Stomach smooth muscle (tissue), 2 donors: ENCODE measurements around the gene DNAJB8.
A peak's percentile ranks its signal among the peaks of the same experiment; 100 is the strongest.

ENCODE experiments used
- H3K27ac ChIP-seq: one replicate; pipeline ENCODE4 v1.7.0; 2013; ENCODE audit warnings: mild to moderate bottlenecking, low read length, inconsistent platforms
- H3K27me3 ChIP-seq, 2 donors: one replicate each; pipeline ENCODE4 v1.7.0; 2013; ENCODE audit warnings: low read length in 2 of 2; ENCODE audit not compliant: insufficient read depth in 2 of 2, control insufficient read depth in 1 of 2
- H3K36me3 ChIP-seq, 2 donors: one replicate each; pipeline ENCODE4 v1.7.0; 2013; ENCODE audit warnings: low read length in 2 of 2; ENCODE audit not compliant: control insufficient read depth in 2 of 2, insufficient read depth in 2 of 2
- H3K4me1 ChIP-seq: one replicate; pipeline ENCODE4 v1.7.0; 2013; ENCODE audit warnings: low read length; ENCODE audit not compliant: control insufficient read depth, insufficient read depth
- H3K4me3 ChIP-seq, 2 donors: one replicate each; pipeline ENCODE4 v1.7.0; 2013; ENCODE audit warnings: low read length in 2 of 2
- H3K9ac ChIP-seq, 2 donors: one replicate each; pipeline ENCODE4 v1.7.0; 2013; ENCODE audit warnings: low read length in 2 of 2, mild to moderate bottlenecking in 1 of 2
- H3K9me3 ChIP-seq, 2 donors: one replicate each; pipeline ENCODE4 v1.7.0; 2013; ENCODE audit warnings: low read length in 2 of 2; ENCODE audit not compliant: control insufficient read depth in 2 of 2
- donor health status: healthy.
- donor health status: Pancreatic carcinoma.

DNAJB8 gene

DNA sequence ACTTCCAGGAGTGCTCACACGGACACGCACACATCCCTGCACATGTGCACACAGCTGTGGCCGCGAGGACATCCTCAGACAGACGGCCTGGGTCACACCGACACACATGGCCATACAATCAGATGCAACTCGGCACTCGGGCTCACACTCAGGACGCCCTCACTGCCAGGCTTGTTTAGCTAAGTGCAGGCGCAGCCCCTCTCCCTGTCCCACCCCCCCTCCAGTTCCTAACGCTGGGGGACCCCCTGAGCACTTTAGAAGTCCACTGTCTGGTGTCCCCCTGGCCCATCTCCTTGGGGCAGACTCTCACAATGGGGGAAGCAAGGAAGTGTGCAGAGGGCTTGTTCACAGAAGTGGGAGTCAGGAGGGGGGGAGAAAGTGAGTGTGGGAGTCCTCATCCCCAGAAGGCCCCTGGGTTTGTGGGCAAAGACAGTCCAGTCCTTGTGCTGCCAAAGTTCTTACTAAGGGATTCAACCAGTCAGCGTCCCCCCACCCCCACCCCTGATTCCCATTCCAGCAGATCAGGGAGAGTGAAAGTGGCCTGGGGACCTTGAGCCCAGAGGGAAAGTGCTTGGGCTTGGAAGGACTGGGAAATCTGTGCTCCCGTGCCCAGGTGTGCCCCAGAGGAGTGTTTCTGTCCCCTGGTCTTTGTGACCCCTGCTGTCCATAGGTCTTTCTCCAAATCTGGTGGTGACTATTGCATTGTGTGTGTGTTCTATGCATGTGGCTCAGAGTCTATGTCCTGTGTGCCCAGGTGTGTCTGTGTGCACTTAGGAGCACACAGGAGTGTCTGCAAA lies 27.1 kb upstream of the DNAJB8 start:
- peaks cover 74 to 88% of the 10 kb centered on the region in 2 donors for H3K27me3 ChIP-seq
- H3K27ac ChIP-seq, result no peak overlapping the region
- no peaks in the 10 kb centered on the region for H3K9me3 ChIP-seq
- no peak overlapping the region for H3K4me3 ChIP-seq
- H3K4me1 ChIP-seq, result peaks cover 48% of the 10 kb centered on the region
- H3K9ac ChIP-seq, result no peak overlapping the region
- no peaks in the 10 kb centered on the region for H3K36me3 ChIP-seq

DNA sequence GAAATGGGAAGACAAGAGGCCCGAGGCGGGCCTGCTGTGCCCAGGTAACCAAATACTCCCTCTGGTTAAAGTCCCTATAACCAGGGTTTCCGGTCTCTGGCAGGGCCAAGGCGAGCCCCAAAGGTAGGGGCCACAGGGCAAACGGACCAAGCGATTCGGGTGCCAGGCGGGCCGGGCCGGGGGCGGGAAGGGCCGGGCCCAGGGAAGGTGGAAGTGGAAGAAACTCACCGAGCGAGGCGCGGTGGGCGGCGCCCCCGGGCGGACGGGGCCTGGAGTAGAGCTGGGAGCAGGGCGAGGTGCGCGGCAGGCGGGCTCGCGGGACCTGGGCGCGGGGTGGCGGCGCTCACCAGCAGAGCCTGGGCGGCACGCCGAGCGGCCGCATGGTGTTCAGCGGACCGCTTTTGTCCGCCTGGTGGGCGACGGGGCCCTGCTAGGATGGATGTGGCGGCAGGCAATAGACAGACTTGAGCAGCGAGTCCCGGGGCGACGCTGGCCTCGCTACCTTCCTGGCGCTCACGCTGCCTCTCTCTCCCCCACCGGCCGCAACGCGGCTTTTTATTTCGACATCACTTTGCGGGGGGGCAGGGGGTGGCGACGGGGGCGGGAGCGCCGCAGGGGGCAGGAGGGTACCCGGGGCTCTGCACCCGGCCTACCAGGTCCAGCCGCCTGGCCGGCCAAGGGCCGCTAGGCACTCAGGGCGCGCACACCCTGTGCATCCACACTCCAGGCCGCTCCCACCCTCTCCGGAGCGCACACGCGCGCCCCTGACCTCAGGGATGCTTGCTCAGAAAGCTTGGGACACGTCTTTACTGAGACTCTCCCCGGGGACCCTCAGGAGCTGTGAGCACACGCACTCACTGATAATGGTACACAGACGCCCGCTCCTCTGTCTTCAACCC lies 26.2 kb upstream of the DNAJB8 start, which contains the start of gene GATA2:
GATA2 (minus strand) TSS at position 531 of the 899 bp plus-strand sequence. CDS start 6,170 bp downstream, outside the sequence.
- Histone ChIP-seq H3K36me3 (no peaks in the 10 kb centered on the region), H3K27me3 (peaks cover 77 to 88% of the 10 kb centered on the region in 2 donors), H3K4me3 (no peak within 1 kb of the TSS), H3K4me1 (peaks cover 55% of the 10 kb centered on the region), H3K9me3 (no peaks in the 10 kb centered on the region), H3K27ac (no peak within 1 kb of the TSS), H3K9ac (no peak within 1 kb of the TSS)

DNA sequence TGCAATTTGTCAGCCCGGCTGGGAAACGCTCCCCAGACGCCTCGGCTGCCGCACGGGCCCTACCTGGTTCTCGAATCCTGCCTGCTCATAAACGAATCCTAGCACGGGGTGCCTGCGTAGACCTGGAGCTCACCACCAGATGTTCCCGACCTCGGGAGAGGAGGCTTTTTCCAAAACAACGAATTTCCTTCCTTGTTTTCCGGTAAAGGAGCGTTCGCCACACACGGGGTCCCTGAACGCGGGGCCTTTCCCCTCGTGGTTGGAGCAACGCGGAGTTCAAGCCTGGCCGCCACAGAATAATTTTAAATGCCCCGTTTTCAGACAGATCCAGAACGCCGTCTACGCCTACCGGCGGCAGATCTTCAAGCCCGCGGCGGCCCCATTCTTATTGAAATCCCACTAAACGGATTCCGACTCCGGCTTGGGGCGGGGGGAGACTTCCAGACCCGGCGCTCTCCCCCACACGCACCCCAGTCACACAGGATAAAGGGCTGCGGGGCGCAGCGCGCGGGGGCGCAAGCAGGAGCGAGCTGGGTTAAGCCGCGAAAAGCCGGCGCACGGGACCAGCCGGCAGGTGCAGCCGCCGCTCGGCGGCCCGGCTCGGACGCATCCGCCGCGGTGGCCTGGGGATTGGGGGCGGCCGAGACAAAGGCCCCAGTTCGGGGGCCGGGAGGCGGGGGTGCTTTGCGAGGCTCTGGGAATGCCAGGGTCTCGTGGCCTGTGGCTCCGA lies 25.4 kb upstream of the DNAJB8 start:
- Histone ChIP-seq H3K27ac (no peak overlapping the region), H3K36me3 (no peaks in the 10 kb centered on the region), H3K4me1 (peaks cover 57% of the 10 kb centered on the region), H3K4me3 (no peak overlapping the region), H3K9me3 (no peaks in the 10 kb centered on the region), H3K27me3 (peaks cover 74 to 91% of the 10 kb centered on the region in 2 donors), H3K9ac (no peak overlapping the region)

DNA sequence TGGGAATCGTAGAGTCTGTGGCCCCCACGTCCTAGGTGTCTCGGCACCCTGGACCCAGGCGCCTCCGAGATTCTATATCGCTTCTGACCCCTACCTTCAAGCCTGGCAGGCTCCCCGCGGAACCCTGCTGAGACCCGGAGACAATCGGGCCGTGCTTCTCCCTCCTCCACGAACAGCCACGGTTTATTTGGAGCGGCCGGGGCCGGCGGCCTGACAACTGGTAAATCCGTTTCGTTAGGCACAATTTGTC lies 24.9 kb upstream of the DNAJB8 start:
- H3K4me3 ChIP-seq, result no peak overlapping the region
- H3K4me1 ChIP-seq, result peaks cover 57% of the 10 kb centered on the region
- H3K9ac ChIP-seq, result no peak overlapping the region
- H3K27ac ChIP-seq, result no peak overlapping the region
- no peaks in the 10 kb centered on the region for H3K9me3 ChIP-seq
- no peaks in the 10 kb centered on the region for H3K36me3 ChIP-seq
- H3K27me3 ChIP-seq, result peaks cover 71 to 91% of the 10 kb centered on the region in 2 donors

DNA sequence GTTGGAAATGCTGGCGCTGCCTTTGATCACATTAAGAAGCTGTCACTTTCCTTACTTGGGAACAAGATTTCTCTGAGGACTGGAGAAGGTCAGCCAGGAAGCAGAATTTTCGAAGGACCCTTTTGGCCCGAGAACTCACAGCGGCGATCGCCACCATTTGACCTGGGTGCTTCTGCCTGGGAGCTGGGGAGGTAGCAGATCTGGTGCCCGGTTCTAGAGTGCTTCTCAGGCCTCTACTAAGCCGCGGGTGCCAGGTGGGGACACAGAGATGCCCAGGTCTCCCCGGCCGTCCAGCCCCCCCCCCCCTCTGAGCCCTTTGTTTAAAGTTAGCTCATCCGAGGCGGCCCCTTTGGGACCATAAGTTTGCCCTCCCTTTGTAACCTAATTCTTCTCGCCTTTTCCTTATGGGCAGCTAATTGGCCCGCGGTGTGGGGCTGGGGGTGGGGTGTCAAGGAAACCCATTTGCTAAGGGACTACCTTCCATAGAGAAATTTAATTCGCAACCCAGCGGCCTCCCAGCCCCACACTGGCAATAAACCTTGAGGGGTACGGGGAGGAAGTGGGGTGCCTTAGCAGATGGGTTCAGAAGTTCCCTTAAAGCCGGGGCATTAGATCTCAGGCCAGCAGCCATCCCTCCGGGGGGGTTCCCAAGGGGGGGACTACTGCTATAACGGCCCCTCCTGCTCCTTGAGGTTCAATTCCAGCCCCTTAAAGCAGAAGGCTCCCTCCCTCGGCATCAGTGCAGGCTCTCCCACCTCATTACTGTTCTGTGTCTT lies 24.4 kb upstream of the DNAJB8 start:
- no peaks in the 10 kb centered on the region for H3K36me3 ChIP-seq
- peaks cover 61% of the 10 kb centered on the region for H3K4me1 ChIP-seq
- no peak overlapping the region for H3K27ac ChIP-seq
- H3K4me3 ChIP-seq, result no peak overlapping the region
- H3K9ac ChIP-seq, result no peak overlapping the region
- H3K27me3 ChIP-seq, result peaks cover 73 to 91% of the 10 kb centered on the region in 2 donors
- no peaks in the 10 kb centered on the region for H3K9me3 ChIP-seq

DNA sequence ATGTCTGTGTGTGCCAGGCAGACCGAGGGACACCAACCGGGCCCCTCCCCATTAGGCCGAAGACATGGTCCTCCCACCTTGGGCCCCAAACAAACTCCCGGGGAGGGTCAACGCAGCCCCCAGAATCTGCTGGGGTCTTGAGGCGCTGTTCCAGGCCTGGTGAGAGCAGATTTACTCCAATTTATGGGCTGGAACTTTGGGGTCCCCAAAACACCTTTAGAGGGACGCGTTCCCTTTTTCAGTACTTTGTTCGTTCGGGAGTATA lies 23.9 kb upstream of the DNAJB8 start:
- Histone ChIP-seq H3K36me3 (no peaks in the 10 kb centered on the region), H3K27me3 (peaks cover 74 to 91% of the 10 kb centered on the region in 2 donors), H3K9me3 (no peaks in the 10 kb centered on the region), H3K4me1 (peaks cover 62% of the 10 kb centered on the region), H3K27ac (no peak overlapping the region), H3K9ac (no peak overlapping the region), H3K4me3 (peak overlapping the region in 1 of 2 donors; percentile 77)

DNA sequence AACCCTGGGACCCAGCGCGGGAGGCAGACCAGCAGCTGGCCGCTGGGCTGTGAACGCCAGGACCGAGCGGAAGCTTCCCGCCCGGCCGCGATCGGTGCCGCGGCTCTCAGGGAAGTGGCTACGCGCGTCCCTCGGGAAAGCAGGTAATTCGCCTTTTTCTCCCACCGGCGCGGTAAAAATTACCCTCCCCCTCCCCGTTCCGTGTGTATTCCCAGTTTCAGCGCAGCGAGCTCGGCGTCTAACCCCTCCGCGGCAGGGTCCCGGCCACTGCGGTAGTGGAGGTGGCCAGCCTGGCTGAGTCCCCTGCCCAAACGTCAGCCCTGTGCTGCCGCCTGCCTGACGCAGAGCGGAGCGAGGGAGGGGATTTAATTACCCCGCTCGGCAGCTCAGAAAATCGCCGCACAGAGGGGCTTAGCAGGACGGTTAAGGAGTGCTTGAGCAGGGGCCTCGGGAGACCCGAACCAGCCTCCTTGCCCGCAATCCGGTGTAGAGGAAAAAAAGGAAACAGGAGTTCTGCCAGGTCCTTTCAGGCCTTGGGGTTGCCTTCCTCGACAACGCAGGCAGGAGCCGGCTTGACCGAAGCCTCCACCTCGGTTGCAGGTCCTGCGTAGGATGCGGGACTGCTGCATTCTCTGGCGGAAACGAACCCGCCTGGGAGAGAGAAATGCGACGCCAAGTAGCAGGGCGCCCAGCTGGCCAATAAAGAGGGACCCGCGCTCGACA lies 23.4 kb upstream of the DNAJB8 start:
- Histone ChIP-seq H3K9ac (no peak overlapping the region), H3K4me1 (peaks cover 62% of the 10 kb centered on the region), H3K27ac (no peak overlapping the region), H3K4me3 (peak overlapping the region; percentile 53 to 77), H3K36me3 (no peaks in the 10 kb centered on the region), H3K9me3 (no peaks in the 10 kb centered on the region), H3K27me3 (peaks cover 74 to 93% of the 10 kb centered on the region in 2 donors)

DNA sequence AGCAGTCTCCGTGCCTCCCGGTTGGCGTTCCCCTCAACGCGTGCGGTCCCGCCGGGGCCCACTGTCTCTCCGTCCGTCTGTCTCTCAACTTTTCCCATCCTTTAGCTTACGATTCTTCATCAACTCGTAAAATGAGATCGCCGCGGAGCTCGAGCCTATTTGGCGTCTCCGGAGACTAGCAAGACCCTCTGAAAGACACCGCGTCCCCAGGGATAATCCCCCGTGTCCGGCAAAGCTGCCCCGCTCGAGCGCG lies 22.9 kb upstream of the DNAJB8 start:
- Histone ChIP-seq H3K9me3 (no peaks in the 10 kb centered on the region), H3K4me3 (peak overlapping the region; percentile 53 to 77), H3K27ac (no peak overlapping the region), H3K36me3 (no peaks in the 10 kb centered on the region), H3K27me3 (peaks cover 75 to 98% of the 10 kb centered on the region in 2 donors), H3K9ac (no peak overlapping the region), H3K4me1 (peaks cover 62% of the 10 kb centered on the region)

DNA sequence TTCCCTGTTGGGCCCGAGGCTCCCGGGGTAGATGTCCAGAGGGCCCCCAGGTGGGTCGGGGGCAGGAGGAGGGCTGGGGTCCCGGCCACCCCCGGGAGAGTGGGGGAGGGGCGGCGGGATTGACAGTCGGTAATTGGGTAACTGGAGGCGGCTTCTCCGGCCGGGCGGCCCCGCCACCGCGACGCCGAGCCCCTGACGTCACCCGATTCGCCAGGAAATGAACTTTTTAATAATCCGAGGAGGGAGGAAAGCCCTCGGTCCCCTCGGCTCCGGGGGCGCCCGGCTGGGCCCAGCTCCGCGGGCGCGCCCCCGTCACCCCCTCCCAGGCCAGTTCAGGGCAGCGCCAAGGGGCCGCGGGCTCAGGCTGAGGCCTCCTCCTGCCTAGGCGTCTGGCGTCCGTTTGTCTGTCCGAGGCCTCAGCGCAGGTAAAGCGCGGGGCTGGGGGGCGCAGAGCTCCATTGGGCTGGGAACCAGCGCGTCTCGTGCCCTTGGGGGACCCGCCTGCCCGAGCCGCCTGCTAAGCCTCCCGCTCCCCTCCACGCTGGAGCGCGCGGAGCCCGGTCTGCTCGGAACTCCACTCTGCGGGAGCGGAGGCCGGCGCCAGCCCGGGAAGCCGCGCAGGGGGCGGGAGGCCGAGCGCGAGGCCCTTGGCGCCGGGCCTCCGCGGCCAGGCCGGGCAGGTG lies 22.4 kb upstream of the DNAJB8 start:
- H3K27ac ChIP-seq, result peak overlapping the region; percentile 37

More for the DNA sequence above, 22.4 kb upstream of the DNAJB8 start:
- Histone ChIP-seq H3K4me3 (peak overlapping the region; percentile 53 to 77), H3K27me3 (peaks cover 71 to 100% of the 10 kb centered on the region in 2 donors), H3K9ac (no peak overlapping the region), H3K9me3 (no peaks in the 10 kb centered on the region), H3K4me1 (peaks cover 62% of the 10 kb centered on the region), H3K36me3 (no peaks in the 10 kb centered on the region)
